HepG2 (cell line): ENCODE measurements around the gene CGB5. TPM values are rescaled to one million over a fixed set of nuclear protein-coding genes. Genes with fewer than 3 reads are reported as not detected.

Source experiments
- AGO2 ChIP-seq: fragments of 200-400 bp; formaldehyde crosslinking; optimal IDR thresholded peaks from 2 replicates; pipeline ENCODE3; 2017; ENCODE audit warnings: mild to moderate bottlenecking, low read depth, low read length, moderate library complexity
- ARNTL ChIP-seq: sonication (generic); formaldehyde crosslinking; IDR thresholded peaks from 2 replicates; pipeline ENCODE4 v1.4.0; 2020; ENCODE audit warnings: mild to moderate bottlenecking, missing genetic modification reagents
- ATAD3A ChIP-seq: sonication (generic); formaldehyde crosslinking; IDR thresholded peaks from 2 replicates; pipeline ENCODE4 v1.4.0; 2020; ENCODE audit warnings: missing genetic modification reagents
- BCL6 ChIP-seq: IDR thresholded peaks from 2 replicates; pipeline ENCODE4 v1.6.1; 2016; ENCODE audit warnings: missing genetic modification reagents, missing compliant biosample characterization
- FOXA3 ChIP-seq: IDR thresholded peaks from 2 replicates; pipeline ENCODE4 v1.6.1; 2016; ENCODE audit warnings: missing genetic modification reagents, missing compliant biosample characterization
- HHEX ChIP-seq: IDR thresholded peaks from 2 replicates; pipeline ENCODE4 v1.6.1; 2016; ENCODE audit warnings: control low read depth
- KAT8 ChIP-seq: IDR thresholded peaks from 2 replicates; pipeline ENCODE4 v1.6.1; 2016; ENCODE audit warnings: missing genetic modification reagents, missing compliant biosample characterization
- KLF6 ChIP-seq: IDR thresholded peaks from 2 replicates; pipeline ENCODE4 v1.8.0; 2016; ENCODE audit warnings: missing biosample characterization, missing genetic modification reagents
- MTA1 ChIP-seq: sonication (generic); formaldehyde crosslinking; IDR thresholded peaks from 2 replicates; pipeline ENCODE4 v1.4.0; 2020; ENCODE audit warnings: missing genetic modification reagents, mild to moderate bottlenecking, borderline replicate concordance
- PLRG1 ChIP-seq: fragments of 450-650 bp; conservative IDR thresholded peaks from 2 replicates; pipeline ENCODE4 v1.6.1; 2016
- PPARG ChIP-seq: conservative IDR thresholded peaks from 2 replicates; pipeline ENCODE4 v1.6.1; 2016; ENCODE audit warnings: missing biosample characterization, missing genetic modification reagents
- RARA ChIP-seq: IDR thresholded peaks from 2 replicates; pipeline ENCODE4 v1.6.1; 2016; ENCODE audit warnings: missing genetic modification reagents, missing compliant biosample characterization
- RBFOX2 ChIP-seq: fragments of 200-400 bp; formaldehyde crosslinking; IDR thresholded peaks from 2 replicates; pipeline ENCODE4 v1.6.1; 2017; ENCODE audit warnings: low read depth, mild to moderate bottlenecking, low read length
- RCOR2 ChIP-seq: IDR thresholded peaks from 2 replicates; pipeline ENCODE4 v1.6.1; 2016; ENCODE audit warnings: missing biosample characterization, missing genetic modification reagents
- TARDBP ChIP-seq: sonication (generic); formaldehyde crosslinking; IDR thresholded peaks from 2 replicates; pipeline ENCODE4 v1.8.0; 2022; ENCODE audit warnings: mild to moderate bottlenecking, missing genetic modification reagents
- XRCC5 ChIP-seq: fragments of 200-400 bp; formaldehyde crosslinking; optimal IDR thresholded peaks from 2 replicates; pipeline ENCODE3; 2017; ENCODE audit warnings: mild to moderate bottlenecking, low read length
- ZBTB38 ChIP-seq: sonication (generic); formaldehyde crosslinking; IDR thresholded peaks from 2 replicates; pipeline ENCODE4 v1.5.1; 2020; ENCODE audit warnings: mild to moderate bottlenecking, missing genetic modification reagents
- ZNF10 ChIP-seq: sonication (generic); formaldehyde crosslinking; IDR thresholded peaks from 2 replicates; pipeline ENCODE4 v1.4.0; 2020; ENCODE audit warnings: mild to moderate bottlenecking, low read depth, missing genetic modification reagents, borderline replicate concordance
- ZNF143 ChIP-seq: sonication (generic); formaldehyde crosslinking; IDR thresholded peaks from 2 replicates; pipeline ENCODE4 v1.4.0; 2020; ENCODE audit warnings: missing genetic modification reagents
- ZNF207 ChIP-seq: fragments of 450-650 bp; IDR thresholded peaks from 2 replicates; pipeline ENCODE4 v1.6.1; 2016; ENCODE audit warnings: antibody characterized with exemption, borderline replicate concordance
- ZNF552 ChIP-seq: sonication (generic); formaldehyde crosslinking; IDR thresholded peaks from 2 replicates; pipeline ENCODE4 v1.9.0; 2022; ENCODE audit warnings: missing genetic modification reagents, mild to moderate bottlenecking, borderline replicate concordance
- ZNF709 ChIP-seq: sonication (generic); formaldehyde crosslinking; IDR thresholded peaks from 2 replicates; pipeline ENCODE4 v1.5.0; 2020; ENCODE audit warnings: mild to moderate bottlenecking, missing genetic modification reagents
- polyA plus RNA-seq, 8 experiments: library from polyadenylated mRNA; depleted of rRNA in 3 of 8; stranded (reverse) in 7 of 8; unstranded in 1 of 8; fragments of >200 nt; fragmentation: Illumina TruSeq in 4 of 8; extraction: Trizol in 4 of 8; gene quantifications; 2 replicates each; pipeline versions ENCODE4 v1.2.1 to v1.2.3, GENCODE V29; 2011 to 2016; ENCODE audit warnings: low read depth in 4 of 8, missing spikeins in 1 of 8, mixed read lengths in 1 of 8; ENCODE audit not compliant: insufficient read depth in 1 of 8
- total RNA-seq, 5 experiments: library from RNA; depleted of rRNA; stranded (reverse); fragments of >200 nt; fragmentation: Illumina TruSeq; extraction: Trizol; gene quantifications; 2 replicates each; pipeline ENCODE4 v1.2.3, GENCODE V29; 2016; ENCODE audit warnings: low read depth in 1 of 5
- TF ChIP-seq, protein P1 (sequence below), 2 experiments: IDR thresholded peaks; 2 replicates each; pipeline ENCODE4 v1.6.1; 2011 to 2012; ENCODE audit warnings: low read length in 2 of 2, borderline replicate concordance in 1 of 2, low read depth in 1 of 2, mild to moderate bottlenecking in 1 of 2, moderate library complexity in 1 of 2
- TF ChIP-seq, protein P2 (sequence below): sonication (generic); formaldehyde crosslinking; IDR thresholded peaks from 2 replicates; pipeline ENCODE4 v1.5.1; 2020; ENCODE audit warnings: mild to moderate bottlenecking, missing genetic modification reagents, moderate library complexity
- TF ChIP-seq, protein P3 (sequence below): sonication (generic); formaldehyde crosslinking; IDR thresholded peaks from 2 replicates; pipeline ENCODE4 v1.5.1; 2020; ENCODE audit warnings: missing genetic modification reagents, mild to moderate bottlenecking, borderline replicate concordance

Gene CGB5
- total and polyA plus RNA-seq, 2 of the 13 experiments (the other 11 are each of a cell fraction or from before 2014, with no cell fraction given), result not detected

DNA sequence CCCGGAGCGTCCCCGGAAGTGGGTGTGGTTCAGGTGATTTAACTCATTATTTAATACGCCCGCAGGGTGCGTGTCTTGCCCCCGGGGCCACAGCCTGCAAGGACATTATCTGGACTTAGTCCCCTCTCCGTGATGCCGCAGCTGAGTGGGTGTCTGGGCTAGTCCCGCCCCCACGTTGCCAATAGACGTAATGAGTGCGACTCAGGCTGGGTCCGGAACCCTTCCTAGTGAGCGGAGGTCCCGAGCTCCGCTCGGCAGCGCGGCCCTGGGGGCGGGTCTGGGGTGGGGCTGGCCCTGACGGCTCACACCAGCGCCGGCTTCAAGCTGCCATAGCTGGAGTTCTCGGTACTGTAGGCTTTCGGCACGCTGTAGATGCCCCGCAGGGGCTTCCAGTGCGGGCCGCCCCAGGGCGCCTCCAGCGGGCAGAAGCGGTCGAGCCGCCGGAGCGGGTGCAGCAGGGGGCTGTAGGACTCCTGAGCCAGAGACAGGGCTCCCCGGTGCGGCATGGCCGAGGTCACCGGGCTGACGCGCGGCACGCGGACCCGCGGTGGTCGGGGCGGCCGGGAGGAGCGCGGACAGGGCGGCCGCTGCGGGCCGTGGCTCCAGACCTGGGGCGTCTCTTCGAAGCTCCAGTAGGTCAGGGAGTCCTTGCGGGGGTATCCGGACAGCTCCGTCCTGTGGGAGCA lies 25.8 kb upstream of the CGB5 start (continued):
- TF ChIP-seq, protein P1, sequence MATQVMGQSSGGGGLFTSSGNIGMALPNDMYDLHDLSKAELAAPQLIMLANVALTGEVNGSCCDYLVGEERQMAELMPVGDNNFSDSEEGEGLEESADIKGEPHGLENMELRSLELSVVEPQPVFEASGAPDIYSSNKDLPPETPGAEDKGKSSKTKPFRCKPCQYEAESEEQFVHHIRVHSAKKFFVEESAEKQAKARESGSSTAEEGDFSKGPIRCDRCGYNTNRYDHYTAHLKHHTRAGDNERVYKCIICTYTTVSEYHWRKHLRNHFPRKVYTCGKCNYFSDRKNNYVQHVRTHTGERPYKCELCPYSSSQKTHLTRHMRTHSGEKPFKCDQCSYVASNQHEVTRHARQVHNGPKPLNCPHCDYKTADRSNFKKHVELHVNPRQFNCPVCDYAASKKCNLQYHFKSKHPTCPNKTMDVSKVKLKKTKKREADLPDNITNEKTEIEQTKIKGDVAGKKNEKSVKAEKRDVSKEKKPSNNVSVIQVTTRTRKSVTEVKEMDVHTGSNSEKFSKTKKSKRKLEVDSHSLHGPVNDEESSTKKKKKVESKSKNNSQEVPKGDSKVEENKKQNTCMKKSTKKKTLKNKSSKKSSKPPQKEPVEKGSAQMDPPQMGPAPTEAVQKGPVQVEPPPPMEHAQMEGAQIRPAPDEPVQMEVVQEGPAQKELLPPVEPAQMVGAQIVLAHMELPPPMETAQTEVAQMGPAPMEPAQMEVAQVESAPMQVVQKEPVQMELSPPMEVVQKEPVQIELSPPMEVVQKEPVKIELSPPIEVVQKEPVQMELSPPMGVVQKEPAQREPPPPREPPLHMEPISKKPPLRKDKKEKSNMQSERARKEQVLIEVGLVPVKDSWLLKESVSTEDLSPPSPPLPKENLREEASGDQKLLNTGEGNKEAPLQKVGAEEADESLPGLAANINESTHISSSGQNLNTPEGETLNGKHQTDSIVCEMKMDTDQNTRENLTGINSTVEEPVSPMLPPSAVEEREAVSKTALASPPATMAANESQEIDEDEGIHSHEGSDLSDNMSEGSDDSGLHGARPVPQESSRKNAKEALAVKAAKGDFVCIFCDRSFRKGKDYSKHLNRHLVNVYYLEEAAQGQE (IDR thresholded peaks at IDR 0.05; ENCODE audit: borderline replicate concordance in 1 of 2, low read depth in 1 of 2, low read length in 2 of 2), result no peak
- TF ChIP-seq, protein P2, sequence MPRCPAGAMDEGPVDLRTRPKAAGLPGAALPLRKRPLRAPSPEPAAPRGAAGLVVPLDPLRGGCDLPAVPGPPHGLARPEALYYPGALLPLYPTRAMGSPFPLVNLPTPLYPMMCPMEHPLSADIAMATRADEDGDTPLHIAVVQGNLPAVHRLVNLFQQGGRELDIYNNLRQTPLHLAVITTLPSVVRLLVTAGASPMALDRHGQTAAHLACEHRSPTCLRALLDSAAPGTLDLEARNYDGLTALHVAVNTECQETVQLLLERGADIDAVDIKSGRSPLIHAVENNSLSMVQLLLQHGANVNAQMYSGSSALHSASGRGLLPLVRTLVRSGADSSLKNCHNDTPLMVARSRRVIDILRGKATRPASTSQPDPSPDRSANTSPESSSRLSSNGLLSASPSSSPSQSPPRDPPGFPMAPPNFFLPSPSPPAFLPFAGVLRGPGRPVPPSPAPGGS (CRISPR knock-in tag), result no peak
- no peak for TF ChIP-seq ZBTB38 (CRISPR knock-in tag)
- TF ChIP-seq RBFOX2, result peak; percentile 56
- no peak for TF ChIP-seq KLF6 (CRISPR knock-in tag)
- TF ChIP-seq ZNF709 (CRISPR knock-in tag), result peak; percentile 36; the same call in 1 of the 2 replicates
- TF ChIP-seq ZNF143 (CRISPR knock-in tag), result no peak
- TF ChIP-seq AGO2, result peak; percentile 94
- TF ChIP-seq ARNTL (CRISPR knock-in tag), result no peak
- no peak for TF ChIP-seq KAT8 (CRISPR knock-in tag)
- peak; percentile 69 for TF ChIP-seq XRCC5
- TF ChIP-seq BCL6 (CRISPR knock-in tag), result no peak
- no peak for TF ChIP-seq PLRG1
- TF ChIP-seq ZNF10, result no peak
- no peak for TF ChIP-seq RCOR2 (CRISPR knock-in tag)
- TF ChIP-seq FOXA3 (CRISPR knock-in tag), result peak; percentile 7; the same call in 1 of the 2 replicates
- no peak for TF ChIP-seq RARA (CRISPR knock-in tag)
- no peak for TF ChIP-seq ATAD3A (CRISPR knock-in tag)
- TF ChIP-seq HHEX (CRISPR knock-in tag), result no peak
- no peak for TF ChIP-seq ZNF207
- TF ChIP-seq ZNF552 (CRISPR knock-in tag), result no peak
- no peak for TF ChIP-seq PPARG (CRISPR knock-in tag)
- TF ChIP-seq MTA1 (CRISPR knock-in tag), result no peak
- no peak for TF ChIP-seq TARDBP
- TF ChIP-seq, protein P3, sequence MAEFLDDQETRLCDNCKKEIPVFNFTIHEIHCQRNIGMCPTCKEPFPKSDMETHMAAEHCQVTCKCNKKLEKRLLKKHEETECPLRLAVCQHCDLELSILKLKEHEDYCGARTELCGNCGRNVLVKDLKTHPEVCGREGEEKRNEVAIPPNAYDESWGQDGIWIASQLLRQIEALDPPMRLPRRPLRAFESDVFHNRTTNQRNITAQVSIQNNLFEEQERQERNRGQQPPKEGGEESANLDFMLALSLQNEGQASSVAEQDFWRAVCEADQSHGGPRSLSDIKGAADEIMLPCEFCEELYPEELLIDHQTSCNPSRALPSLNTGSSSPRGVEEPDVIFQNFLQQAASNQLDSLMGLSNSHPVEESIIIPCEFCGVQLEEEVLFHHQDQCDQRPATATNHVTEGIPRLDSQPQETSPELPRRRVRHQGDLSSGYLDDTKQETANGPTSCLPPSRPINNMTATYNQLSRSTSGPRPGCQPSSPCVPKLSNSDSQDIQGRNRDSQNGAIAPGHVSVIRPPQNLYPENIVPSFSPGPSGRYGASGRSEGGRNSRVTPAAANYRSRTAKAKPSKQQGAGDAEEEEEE (CRISPR knock-in tag), result no peak
